Stimulated activated CD4-positive, alpha-beta T cell treated with anti-CD3 and anti-CD28 coated beads, Interleukin-12 subunit alpha, Interleukin-12 subunit beta, amount 100 ng/mL, for 48 hours (primary cell): Measurements from ENCODE around the gene PROC.

ENCODE experiments used
- DNase-seq, 3 donors: peaks; one replicate each; pipeline ENCODE4 v3.0.0-alpha.2; 2020; ENCODE audit warnings: low read depth in 2 of 3, low spot score in 1 of 3

Gene PROC

DNA sequence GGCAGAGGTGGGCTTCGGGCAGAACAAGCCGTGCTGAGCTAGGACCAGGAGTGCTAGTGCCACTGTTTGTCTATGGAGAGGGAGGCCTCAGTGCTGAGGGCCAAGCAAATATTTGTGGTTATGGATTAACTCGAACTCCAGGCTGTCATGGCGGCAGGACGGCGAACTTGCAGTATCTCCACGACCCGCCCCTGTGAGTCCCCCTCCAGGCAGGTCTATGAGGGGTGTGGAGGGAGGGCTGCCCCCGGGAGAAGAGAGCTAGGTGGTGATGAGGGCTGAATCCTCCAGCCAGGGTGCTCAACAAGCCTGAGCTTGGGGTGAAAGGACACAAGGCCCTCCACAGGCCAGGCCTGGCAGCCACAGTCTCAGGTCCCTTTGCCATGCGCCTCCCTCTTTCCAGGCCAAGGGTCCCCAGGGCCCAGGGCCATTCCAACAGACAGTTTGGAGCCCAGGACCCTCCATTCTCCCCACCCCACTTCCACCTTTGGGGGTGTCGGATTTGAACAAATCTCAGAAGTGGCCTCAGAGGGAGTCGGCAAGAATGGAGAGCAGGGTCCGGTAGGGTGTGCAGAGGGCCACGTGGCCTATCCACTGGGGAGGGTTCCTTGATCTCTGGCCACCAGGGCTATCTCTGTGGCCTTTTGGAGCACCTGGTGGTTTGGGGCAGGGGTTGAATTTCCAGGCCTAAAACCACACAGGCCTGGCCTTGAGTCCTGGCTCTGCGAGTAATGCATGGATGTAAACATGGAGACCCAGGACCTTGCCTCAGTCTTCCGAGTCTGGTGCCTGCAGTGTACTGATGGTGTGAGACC lies at the start of gene PROC:
PROC (plus strand) TSS at position 128 of the 812 bp plus-strand sequence. CDS start 1,516 bp downstream, outside the sequence.
- DNase-seq: no peak

- no peak for DNase-seq
Measured at GRCh38 chr2:127370010-127370409, 48.2 kb upstream of the PROC start.

DNA sequence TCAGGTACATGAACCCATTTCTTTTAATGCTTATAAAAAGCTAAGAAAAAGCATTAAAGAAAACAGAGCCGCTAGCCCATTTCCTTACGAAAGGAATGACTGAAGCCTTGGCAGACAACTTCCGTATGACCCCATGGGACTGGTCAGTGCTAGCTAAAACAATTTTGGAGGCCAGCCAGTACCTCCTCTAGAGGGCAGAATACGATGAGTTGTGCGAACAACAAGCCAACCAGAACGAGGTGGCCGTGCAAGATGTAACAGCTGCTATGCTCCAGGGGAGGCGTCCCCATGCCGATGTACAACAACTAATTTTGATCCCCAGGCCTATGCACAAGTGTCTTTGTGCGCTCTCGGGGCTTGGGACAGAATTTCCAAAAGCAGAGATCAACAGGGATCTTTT lies 47.2 kb upstream of the PROC start:
- DNase-seq: no peak

DNA sequence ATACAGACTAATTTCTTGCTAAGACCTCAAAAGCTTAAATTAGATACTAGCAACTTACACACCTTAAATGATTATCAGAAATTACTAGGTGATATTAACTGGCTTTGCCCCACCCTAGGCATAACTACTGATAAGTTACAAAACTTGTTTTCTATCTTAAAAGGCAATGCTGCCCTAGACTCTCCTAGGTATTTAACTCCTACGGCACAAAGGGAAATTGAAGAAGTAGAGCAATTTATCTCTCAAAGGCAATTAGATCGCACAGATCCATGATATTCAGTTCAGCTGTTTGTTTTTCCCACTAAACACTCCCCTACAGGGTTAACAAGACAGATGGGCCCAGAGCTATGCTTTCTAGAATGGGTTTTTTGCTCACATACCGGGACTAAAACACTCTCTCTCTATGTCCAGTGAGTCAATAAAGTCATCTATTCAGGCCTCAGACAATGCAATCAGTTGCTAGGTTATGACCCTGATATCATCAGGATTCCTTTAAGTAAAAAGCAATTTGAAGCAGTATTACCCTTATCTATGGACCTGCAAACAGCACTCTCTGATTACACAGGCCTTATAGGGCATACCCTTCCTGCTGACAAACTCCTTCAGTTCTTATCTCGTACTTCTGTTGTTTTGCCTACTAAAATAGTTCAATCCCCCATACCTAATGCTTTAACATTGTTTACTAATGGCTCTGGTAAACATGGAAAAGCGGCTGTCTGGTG lies 44.7 kb upstream of the PROC start:
- no peak for DNase-seq

DNA sequence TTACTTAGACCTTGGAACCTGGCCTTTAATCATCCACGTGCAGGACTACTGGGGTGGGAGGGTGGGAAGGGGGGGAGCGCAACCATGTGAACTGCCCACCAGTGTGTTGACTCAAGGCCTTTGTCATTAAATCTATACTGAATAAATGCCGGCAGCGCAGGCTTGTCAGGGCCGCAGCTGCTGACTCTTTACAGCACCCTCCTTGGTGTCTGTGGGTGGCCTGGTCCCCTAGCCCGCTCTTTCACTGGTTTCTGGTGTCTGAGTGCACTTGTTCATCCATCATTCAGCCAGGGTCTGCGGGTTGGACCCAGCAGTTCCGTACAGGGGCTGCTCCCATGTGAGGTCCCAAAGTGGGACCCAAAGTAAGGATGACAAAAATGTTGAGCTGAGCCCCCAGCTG lies 42.0 kb upstream of the PROC start:
- no peak for DNase-seq

GRCh38 chr2:127377262-127377661 lies 41.0 kb upstream of the PROC start:
- DNase-seq: no peak

DNA sequence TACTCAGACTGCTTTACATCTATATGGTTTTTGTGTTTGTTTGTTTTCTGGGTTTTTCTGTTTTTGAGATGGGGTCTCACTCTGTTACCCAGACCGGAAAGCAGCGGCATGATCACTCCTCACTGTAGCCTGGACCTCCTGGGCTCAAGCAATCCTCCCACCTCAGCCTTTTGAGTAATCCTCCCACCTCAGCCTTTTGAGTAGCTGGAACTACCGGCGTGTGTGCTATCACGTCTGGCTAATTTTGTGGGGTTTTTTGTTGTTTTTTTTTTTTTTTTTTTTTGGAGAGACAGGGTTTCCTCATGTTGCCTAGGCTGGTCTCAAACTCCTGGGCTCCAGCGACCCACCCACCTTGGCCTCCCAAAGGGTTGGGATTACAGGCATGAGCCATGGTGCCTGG lies 39.5 kb upstream of the PROC start:
- DNase-seq: no peak

DNA sequence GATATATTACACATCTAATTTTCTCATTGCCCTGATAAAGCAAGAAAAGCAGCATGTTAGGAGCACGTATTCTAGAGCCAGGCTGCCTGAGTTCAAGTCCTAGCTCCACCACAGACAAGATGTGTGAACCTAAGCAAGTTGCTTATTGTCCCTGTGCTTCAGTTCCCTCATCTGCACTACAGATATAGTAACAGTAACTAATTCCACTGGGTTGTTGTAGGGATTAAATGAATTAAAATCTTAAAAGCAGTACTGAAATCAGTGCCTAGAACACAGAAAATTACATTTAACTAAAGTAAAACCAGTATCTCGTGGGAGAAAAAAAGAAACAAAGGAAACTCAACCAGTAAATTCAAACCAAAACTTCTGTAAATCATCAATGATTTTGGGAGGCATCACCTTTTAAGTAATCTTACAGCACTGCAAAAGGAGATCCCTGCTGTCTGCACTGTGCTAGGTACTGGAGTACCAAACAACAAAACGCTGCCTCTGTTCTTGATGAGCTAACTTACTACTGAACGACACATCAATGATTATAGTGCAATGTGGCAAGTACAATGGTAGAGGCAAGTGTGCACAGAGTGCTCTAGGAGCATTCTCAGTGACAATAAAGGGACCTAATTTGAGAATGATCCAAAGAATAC lies 38.4 kb upstream of the PROC start:
- no peak for DNase-seq

GRCh38 chr2:127381762-127382161 lies 36.5 kb upstream of the PROC start:
- no peak for DNase-seq

DNA sequence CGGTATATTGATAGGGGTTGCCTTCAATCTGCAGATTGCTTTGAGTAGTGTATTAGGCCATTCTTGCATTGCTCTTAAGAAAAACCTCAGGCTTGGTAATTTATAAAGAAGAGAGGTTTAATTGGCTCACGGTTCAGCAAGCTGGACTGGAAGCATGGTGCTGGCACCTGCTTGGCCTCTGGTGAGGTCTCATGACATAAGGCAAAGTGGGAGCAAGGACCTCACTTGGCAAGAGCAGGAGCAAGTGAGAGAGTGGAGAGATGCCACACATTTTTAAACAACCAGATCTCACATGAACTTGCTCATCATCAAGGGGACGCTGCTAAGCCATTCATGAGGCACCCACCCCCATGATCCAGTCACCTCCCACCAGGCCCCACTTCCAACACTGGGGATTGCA lies 35.4 kb upstream of the PROC start:
- no peak for DNase-seq

GRCh38 chr2:127384529-127384928 lies 33.7 kb upstream of the PROC start:
- no peak for DNase-seq

- DNase-seq: no peak
Measured at GRCh38 chr2:127386246-127386645, 32.0 kb upstream of the PROC start.

GRCh38 chr2:127386764-127387654 lies 31.2 kb upstream of the PROC start:
- peak; percentile 47 to 75 (median 51) for DNase-seq

GRCh38 chr2:127387655-127388422 lies 30.4 kb upstream of the PROC start, which contains the start of gene MAP3K2:
MAP3K2 (minus strand) TSS chr2:127387975; CDS start chr2:127343129, 44,846 bp downstream.
- DNase-seq: peak; percentile 89 to 91 (median 90)

- no peak for DNase-seq
Measured at GRCh38 chr2:127388423-127389164, 29.6 kb upstream of the PROC start.

- DNase-seq: no peak
Measured at GRCh38 chr2:127389778-127390435, 28.3 kb upstream of the PROC start.

DNA sequence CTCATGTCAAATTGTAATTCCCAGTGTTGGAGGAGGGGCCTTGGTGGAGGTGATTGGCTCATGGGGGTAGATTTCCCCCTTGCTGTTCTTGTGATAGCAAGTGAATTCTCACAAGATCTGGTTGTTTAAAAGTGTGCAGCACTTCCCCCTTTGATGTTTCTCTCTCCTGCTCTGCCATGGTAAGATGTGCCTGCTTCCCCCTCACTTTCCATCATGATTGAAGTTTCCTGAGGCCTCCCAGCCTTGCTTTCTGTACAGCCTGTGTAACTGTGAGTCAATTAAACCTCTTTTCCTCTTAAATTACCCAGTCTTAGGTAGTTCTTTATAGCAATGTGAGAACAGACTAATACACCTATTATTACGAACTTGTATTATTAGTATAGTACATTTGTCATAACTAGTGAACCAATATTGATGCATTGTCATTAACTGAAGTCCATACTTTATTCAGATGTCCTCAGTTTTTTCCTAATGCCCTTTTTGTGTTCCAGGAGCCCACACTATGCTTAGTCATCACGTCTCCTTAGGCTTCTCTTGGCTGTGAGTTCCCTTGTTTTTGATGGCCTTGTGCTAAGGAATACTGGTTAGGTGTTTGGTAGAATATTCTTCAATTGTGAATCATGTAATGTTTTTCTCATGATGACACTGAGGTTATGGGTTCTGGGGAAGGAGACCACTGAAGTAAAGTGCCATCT lies 25.9 kb upstream of the PROC start:
- DNase-seq: no peak

GRCh38 chr2:127392828-127393578 lies 25.2 kb upstream of the PROC start:
- no peak for DNase-seq
